Chondrocyte (in vitro differentiated cells): ENCODE measurements around the gene ZNF804B. TPM values are rescaled to one million over a fixed set of nuclear protein-coding genes. Genes with fewer than 3 reads are reported as not detected.

ENCODE experiments used
- DNase-seq: peaks from one replicate; pipeline ENCODE4 v3.0.0; 2021; ENCODE audit warnings: mixed read lengths, low spot score
- H3K27ac Mint-ChIP-seq: one replicate; pipeline ENCODE4 v1.8.0; 2021; ENCODE audit warnings: mild to moderate bottlenecking, moderate library complexity, mixed read lengths; ENCODE audit not compliant: unreplicated experiment
- H3K27me3 Mint-ChIP-seq: 2 replicates; pipeline ENCODE4 v1.8.0; 2021; ENCODE audit warnings: low read depth, mixed read lengths
- H3K36me3 Mint-ChIP-seq: 2 replicates; pipeline ENCODE4 v1.8.0; 2021; ENCODE audit warnings: low read depth, mixed read lengths
- H3K4me1 Mint-ChIP-seq: 2 replicates; pipeline ENCODE4 v1.8.0; 2021; ENCODE audit warnings: low read depth, mild to moderate bottlenecking, mixed read lengths
- H3K4me3 Mint-ChIP-seq: one replicate; pipeline ENCODE4 v1.8.0; 2021; ENCODE audit warnings: mild to moderate bottlenecking, moderate library complexity, mixed read lengths; ENCODE audit not compliant: unreplicated experiment
- H3K9me3 Mint-ChIP-seq: 2 replicates; pipeline ENCODE4 v1.8.0; 2021; ENCODE audit warnings: low read depth, mixed read lengths
- total RNA-seq: library from RNA; stranded (reverse); gene quantifications from 3 replicates; pipeline ENCODE4 v1.2.1, GENCODE V29; 2021
- TF ChIP-seq, protein P1 (sequence below): fragments of 200-600 bp; sonication (generic); IDR thresholded peaks from 2 replicates; pipeline ENCODE4 v1.5.0; 2021; ENCODE audit warnings: antibody characterized with exemption, mild to moderate bottlenecking, moderate library complexity

ZNF804B gene
- total RNA-seq, 1 donor from 2014 or later: not detected

DNA sequence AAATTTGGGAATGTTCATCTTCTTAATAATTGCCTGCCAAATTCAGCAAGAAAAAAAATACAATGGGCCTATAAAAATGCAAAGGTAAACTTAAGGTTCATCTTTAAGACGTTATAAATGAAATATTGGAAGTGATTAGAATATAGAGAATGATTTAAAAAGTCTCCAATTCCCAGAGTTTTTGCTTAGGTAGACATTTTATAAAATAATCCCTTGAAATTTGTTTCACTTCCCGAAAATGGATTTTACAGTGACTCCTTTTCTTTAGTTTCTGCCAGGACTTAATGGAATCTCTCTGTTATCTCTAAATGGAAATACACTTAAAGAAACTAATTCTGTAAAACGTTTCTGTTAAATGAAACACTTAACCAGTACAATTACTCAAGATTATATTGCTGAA, 580.2 kb downstream of the ZNF804B start:
- no peaks in the 10 kb centered on the region for H3K4me1 Mint-ChIP-seq
- TF ChIP-seq, protein P1, sequence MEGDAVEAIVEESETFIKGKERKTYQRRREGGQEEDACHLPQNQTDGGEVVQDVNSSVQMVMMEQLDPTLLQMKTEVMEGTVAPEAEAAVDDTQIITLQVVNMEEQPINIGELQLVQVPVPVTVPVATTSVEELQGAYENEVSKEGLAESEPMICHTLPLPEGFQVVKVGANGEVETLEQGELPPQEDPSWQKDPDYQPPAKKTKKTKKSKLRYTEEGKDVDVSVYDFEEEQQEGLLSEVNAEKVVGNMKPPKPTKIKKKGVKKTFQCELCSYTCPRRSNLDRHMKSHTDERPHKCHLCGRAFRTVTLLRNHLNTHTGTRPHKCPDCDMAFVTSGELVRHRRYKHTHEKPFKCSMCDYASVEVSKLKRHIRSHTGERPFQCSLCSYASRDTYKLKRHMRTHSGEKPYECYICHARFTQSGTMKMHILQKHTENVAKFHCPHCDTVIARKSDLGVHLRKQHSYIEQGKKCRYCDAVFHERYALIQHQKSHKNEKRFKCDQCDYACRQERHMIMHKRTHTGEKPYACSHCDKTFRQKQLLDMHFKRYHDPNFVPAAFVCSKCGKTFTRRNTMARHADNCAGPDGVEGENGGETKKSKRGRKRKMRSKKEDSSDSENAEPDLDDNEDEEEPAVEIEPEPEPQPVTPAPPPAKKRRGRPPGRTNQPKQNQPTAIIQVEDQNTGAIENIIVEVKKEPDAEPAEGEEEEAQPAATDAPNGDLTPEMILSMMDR: no peak
- peaks cover 7% of the 10 kb centered on the region for H3K27me3 Mint-ChIP-seq
- H3K9me3 Mint-ChIP-seq: no peaks in the 10 kb centered on the region
- H3K36me3 Mint-ChIP-seq: no peaks in the 10 kb centered on the region
- no peak for DNase-seq
- no peak overlapping the region for H3K4me3 Mint-ChIP-seq
- H3K27ac Mint-ChIP-seq: no peak overlapping the region

DNA sequence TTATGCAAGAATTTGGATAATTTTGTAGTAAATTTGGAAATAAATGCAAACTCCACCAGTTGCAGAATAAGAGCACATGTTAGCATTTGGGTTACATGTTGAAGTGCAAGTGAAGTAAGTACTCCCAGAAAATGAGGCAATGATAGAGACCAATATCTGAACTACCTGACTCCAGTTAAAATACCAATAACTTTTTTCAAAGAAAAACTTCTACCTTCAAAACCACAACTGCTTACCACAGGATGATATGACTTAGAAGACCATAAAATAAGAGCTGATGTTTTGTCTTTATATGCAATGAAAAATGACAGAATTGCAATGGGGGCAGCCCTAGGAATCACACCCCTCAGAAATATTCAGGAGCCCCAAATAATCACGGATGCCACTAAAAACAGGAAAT, 597.6 kb downstream of the ZNF804B start:
- Mint-ChIP-seq H3K9me3 (peaks cover 8% of the 10 kb centered on the region), H3K36me3 (no peaks in the 10 kb centered on the region), H3K4me1 (no peaks in the 10 kb centered on the region), H3K4me3 (no peak overlapping the region), H3K27me3 (no peaks in the 10 kb centered on the region), H3K27ac (no peak overlapping the region)
- TF ChIP-seq, protein P1: no peak
- DNase-seq: no peak

DNA sequence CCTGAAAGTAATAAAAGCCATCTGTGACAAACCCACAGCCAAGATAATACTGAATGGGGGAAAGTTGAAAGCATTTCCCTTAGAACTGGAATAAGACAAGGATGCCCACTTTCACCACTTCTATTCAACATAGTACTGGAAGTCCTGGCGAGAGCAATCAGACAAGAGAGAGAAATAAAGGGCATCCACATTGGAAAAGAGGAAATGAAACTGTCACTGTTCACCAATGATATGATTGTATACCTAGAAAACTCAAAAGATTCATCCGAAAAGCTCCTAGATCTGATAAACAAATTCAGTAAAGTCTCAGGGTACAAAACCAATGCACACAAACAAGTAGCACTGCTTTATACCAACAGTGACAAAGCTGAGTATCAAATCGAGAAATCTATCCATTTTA, 617.7 kb downstream of the ZNF804B start:
- TF ChIP-seq, protein P1: no peak
- DNase-seq: no peak
- H3K27me3 Mint-ChIP-seq: no peaks in the 10 kb centered on the region
- H3K27ac Mint-ChIP-seq: no peak overlapping the region
- no peak overlapping the region for H3K4me3 Mint-ChIP-seq
- no peaks in the 10 kb centered on the region for H3K4me1 Mint-ChIP-seq
- H3K36me3 Mint-ChIP-seq: no peaks in the 10 kb centered on the region
- H3K9me3 Mint-ChIP-seq: peaks cover 3% of the 10 kb centered on the region

DNA sequence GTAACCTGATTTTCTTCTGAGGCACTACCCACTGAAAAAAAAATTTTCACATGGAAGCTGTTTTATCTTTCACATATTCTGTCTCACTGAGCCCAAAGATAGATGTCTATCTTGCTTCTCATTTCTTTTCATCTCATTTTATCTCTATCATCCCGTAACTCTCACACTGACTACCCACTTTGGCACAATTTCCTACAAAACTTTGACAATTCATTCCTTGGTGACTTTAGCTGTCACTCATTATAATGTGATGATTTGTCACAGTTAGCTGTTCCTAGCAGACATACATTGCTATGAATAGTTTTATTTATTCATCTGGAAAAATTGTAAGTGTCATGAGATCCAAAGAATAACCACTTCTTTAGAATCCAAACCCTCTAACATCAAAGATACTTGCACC, 625.9 kb downstream of the ZNF804B start:
- H3K4me3 Mint-ChIP-seq: no peak overlapping the region
- no peaks in the 10 kb centered on the region for H3K9me3 Mint-ChIP-seq
- no peak overlapping the region for H3K27ac Mint-ChIP-seq
- DNase-seq: no peak
- TF ChIP-seq, protein P1: no peak
- no peaks in the 10 kb centered on the region for H3K27me3 Mint-ChIP-seq
- H3K4me1 Mint-ChIP-seq: no peaks in the 10 kb centered on the region
- no peaks in the 10 kb centered on the region for H3K36me3 Mint-ChIP-seq

Other genes with a start within 250 kb of the ZNF804B start
- gene TEX47, start 36.0 kb downstream of the ZNF804B start, total RNA-seq: not detected in 3 replicates